GM23338 (cell line): ENCODE data around the gene PIP5K1C. TPM values are rescaled to one million over a fixed set of nuclear protein-coding genes. Genes with fewer than 3 reads are reported as not detected.
"Not testable (repeated sequence)": the region's sequence is repeated elsewhere in the genome, so short reads cannot be mapped to it uniquely, and the experiment has no call there.

Source experiments
- ATAC-seq: fragments of 200-7000 bp; cut with Tn5 transposase; 3 replicates; pipeline ENCODE4 v1.9.1; 2020
- DNase-seq: peaks from one replicate; pipeline ENCODE4 v3.0.0-alpha.2; 2015; ENCODE audit warnings: low spot score
- H2AFZ ChIP-seq: fragments of 200-600 bp; sonication (generic); 2 replicates; pipeline ENCODE4 v1.8.0; 2016; ENCODE audit warnings: antibody characterized with exemption, mild to moderate bottlenecking, moderate library complexity
- H3F3A ChIP-seq: fragments of 200-600 bp; sonication (generic); replicated peaks from 2 replicates; pipeline ENCODE4 v1.8.0; 2017; ENCODE audit warnings: antibody characterized with exemption, mixed run types, low read depth
- H3K27ac ChIP-seq: fragments of 200-600 bp; sonication (generic); 2 replicates; pipeline ENCODE4 v1.6.1; 2016; ENCODE audit warnings: low read depth
- H3K27me3 ChIP-seq: fragments of 200-600 bp; sonication (generic); 2 replicates; pipeline ENCODE4 v1.8.0; 2016; ENCODE audit warnings: mild to moderate bottlenecking, mixed run types, moderate library complexity; ENCODE audit not compliant: insufficient read depth
- H3K36me3 ChIP-seq: fragments of 200-600 bp; sonication (generic); 2 replicates; pipeline ENCODE4 v1.8.0; 2016; ENCODE audit warnings: mild to moderate bottlenecking; ENCODE audit not compliant: insufficient read depth
- H3K4me1 ChIP-seq: fragments of 200-600 bp; sonication (generic); 2 replicates; pipeline ENCODE4 v1.8.0; 2016; ENCODE audit warnings: mild to moderate bottlenecking, moderate library complexity; ENCODE audit not compliant: insufficient read depth
- H3K4me2 ChIP-seq: fragments of 200-600 bp; sonication (generic); 2 replicates; pipeline ENCODE4 v1.7.1; 2017; ENCODE audit warnings: mixed run types
- H3K4me3 ChIP-seq: fragments of 200-600 bp; sonication (generic); 2 replicates; pipeline ENCODE4 v1.6.1; 2016; ENCODE audit warnings: mixed run types
- H3K79me2 ChIP-seq: fragments of 200-600 bp; sonication (generic); replicated peaks from 2 replicates; pipeline ENCODE4 v1.8.0; 2017; ENCODE audit warnings: mild to moderate bottlenecking; ENCODE audit not compliant: insufficient read depth
- H3K9me2 ChIP-seq: fragments of 200-600 bp; sonication (generic); 2 replicates; pipeline ENCODE4 v1.8.0; 2017; ENCODE audit not compliant: insufficient read depth
- H4K20me1 ChIP-seq: fragments of 200-600 bp; sonication (generic); replicated peaks from 2 replicates; pipeline ENCODE4 v1.8.0; 2017; ENCODE audit warnings: mild to moderate bottlenecking; ENCODE audit not compliant: insufficient read depth
- H3K27ac Mint-ChIP-seq: 2 replicates; pipeline ENCODE4 v1.8.0; 2020; ENCODE audit warnings: inconsistent platforms, mild to moderate bottlenecking, moderate library complexity, mixed read lengths
- H3K27me3 Mint-ChIP-seq: 3 replicates; pipeline ENCODE4 v1.8.0; 2022; ENCODE audit warnings: low read depth, mild to moderate bottlenecking, moderate library complexity, mixed read lengths, inconsistent platforms; ENCODE audit not compliant: insufficient read depth, poor library complexity
- H3K36me3 Mint-ChIP-seq: 3 replicates; pipeline ENCODE4 v1.8.0; 2021; ENCODE audit warnings: low read depth, mild to moderate bottlenecking, inconsistent platforms, moderate library complexity, mixed read lengths
- H3K4me1 Mint-ChIP-seq: 3 replicates; pipeline ENCODE4 v1.8.0; 2020; ENCODE audit warnings: mild to moderate bottlenecking, inconsistent platforms, mixed read lengths
- H3K4me3 Mint-ChIP-seq: 3 replicates; pipeline ENCODE4 v1.8.0; 2021; ENCODE audit warnings: moderate library complexity, mild to moderate bottlenecking, inconsistent platforms, mixed read lengths
- H3K9me3 Mint-ChIP-seq: 3 replicates; pipeline ENCODE4 v1.8.0; 2020; ENCODE audit warnings: moderate library complexity, mild to moderate bottlenecking, inconsistent platforms, mixed read lengths
- CREB1 ChIP-seq: fragments of 250-450 bp; sonication (Bioruptor Pico); IDR thresholded peaks from 2 replicates; pipeline ENCODE4 v1.5.0; 2020; ENCODE audit warnings: low read depth, mild to moderate bottlenecking, moderate library complexity
- EZH2phosphoT487 ChIP-seq: fragments of 200-600 bp; sonication (generic); IDR thresholded peaks from one replicate; pipeline ENCODE4 v1.8.1; 2018; ENCODE audit warnings: antibody characterized with exemption; ENCODE audit not compliant: unreplicated experiment
- JUNB ChIP-seq: IDR thresholded peaks from one replicate; pipeline ENCODE4 v1.6.1; 2016; ENCODE audit warnings: antibody characterized with exemption; ENCODE audit not compliant: unreplicated experiment
- NANOG ChIP-seq: IDR thresholded peaks from 2 replicates; pipeline ENCODE4 v1.6.1; 2016; ENCODE audit warnings: antibody characterized with exemption, borderline replicate concordance
- POLR2AphosphoS5 ChIP-seq: IDR thresholded peaks from 2 replicates; pipeline ENCODE4 v1.6.1; 2016; ENCODE audit warnings: antibody characterized with exemption, low read depth
- ZNF114 ChIP-seq: fragments of 250-450 bp; sonication (Bioruptor Pico); IDR thresholded peaks from 2 replicates; pipeline ENCODE4 v1.5.0; 2020; ENCODE audit warnings: mild to moderate bottlenecking, moderate library complexity
- polyA plus RNA-seq: library from polyadenylated mRNA; unstranded; fragments of >200 nt; fragmentation: Nextera tagmentation; extraction: Ambion mirVana; gene quantifications from 2 replicates; pipeline ENCODE4 v1.2.1, GENCODE V29; 2016
- total RNA-seq: library from RNA; depleted of rRNA; stranded (reverse); fragments of >200 nt; shearing (Covaris generic); gene quantifications from 2 replicates; pipeline ENCODE4 v1.2.3, GENCODE V29; 2014
- TF ChIP-seq, protein P1 (sequence below), 2 experiments: fragments of 200-600 bp in 1 of 2; sonication (generic) in 1 of 2; conservative IDR thresholded peaks; 2 replicates each; pipeline versions ENCODE4 v1.5.1 to v1.6.1; 2016 to 2017; ENCODE audit warnings: antibody characterized with exemption in 2 of 2, low read depth in 2 of 2, mild to moderate bottlenecking in 2 of 2, moderate library complexity in 1 of 2

Gene PIP5K1C
- total and polyA plus RNA-seq, 2 experiments from 2014 or later, result 11.8 to 46.7 TPM

GRCh38 chr19:3632098-3632497, 68.2 kb downstream of the PIP5K1C start:
- H3K36me3 Mint-ChIP-seq, result no peaks in the 10 kb centered on the region
- Histone ChIP-seq H3K9me2 (no peaks in the 10 kb centered on the region), H3K27ac (no peak overlapping the region), H3F3A (peaks cover 5% of the 10 kb centered on the region; the same call in 1 of the 2 replicates), H3K4me1 (no peaks in the 10 kb centered on the region), H3K79me2 (no peaks in the 10 kb centered on the region), H3K27me3 (no peaks in the 10 kb centered on the region), H2AFZ (no peak overlapping the region), H4K20me1 (no peaks in the 10 kb centered on the region; the same call in 1 of the 2 replicates), H3K4me3 (no peak overlapping the region), H3K36me3 (no peaks in the 10 kb centered on the region), H3K4me2 (no peak overlapping the region)
- H3K27me3 Mint-ChIP-seq, result peaks cover 10% of the 10 kb centered on the region
- no peak overlapping the region for H3K4me3 Mint-ChIP-seq
- ATAC-seq, result no peak
- TF ChIP-seq ZNF114 (no peak), EZH2phosphoT487 (no peak), JUNB (no peak), POLR2AphosphoS5 (no peak), NANOG (no peak)
- TF ChIP-seq, protein P1, sequence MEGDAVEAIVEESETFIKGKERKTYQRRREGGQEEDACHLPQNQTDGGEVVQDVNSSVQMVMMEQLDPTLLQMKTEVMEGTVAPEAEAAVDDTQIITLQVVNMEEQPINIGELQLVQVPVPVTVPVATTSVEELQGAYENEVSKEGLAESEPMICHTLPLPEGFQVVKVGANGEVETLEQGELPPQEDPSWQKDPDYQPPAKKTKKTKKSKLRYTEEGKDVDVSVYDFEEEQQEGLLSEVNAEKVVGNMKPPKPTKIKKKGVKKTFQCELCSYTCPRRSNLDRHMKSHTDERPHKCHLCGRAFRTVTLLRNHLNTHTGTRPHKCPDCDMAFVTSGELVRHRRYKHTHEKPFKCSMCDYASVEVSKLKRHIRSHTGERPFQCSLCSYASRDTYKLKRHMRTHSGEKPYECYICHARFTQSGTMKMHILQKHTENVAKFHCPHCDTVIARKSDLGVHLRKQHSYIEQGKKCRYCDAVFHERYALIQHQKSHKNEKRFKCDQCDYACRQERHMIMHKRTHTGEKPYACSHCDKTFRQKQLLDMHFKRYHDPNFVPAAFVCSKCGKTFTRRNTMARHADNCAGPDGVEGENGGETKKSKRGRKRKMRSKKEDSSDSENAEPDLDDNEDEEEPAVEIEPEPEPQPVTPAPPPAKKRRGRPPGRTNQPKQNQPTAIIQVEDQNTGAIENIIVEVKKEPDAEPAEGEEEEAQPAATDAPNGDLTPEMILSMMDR (conservative IDR thresholded peaks at IDR 0.05; ENCODE audit: low read depth in 2 of 2), result no peak
- H3K9me3 Mint-ChIP-seq, result no peaks in the 10 kb centered on the region
- DNase-seq, result no peak
- no peaks in the 10 kb centered on the region for H3K4me1 Mint-ChIP-seq
- no peak overlapping the region for H3K27ac Mint-ChIP-seq

DNA sequence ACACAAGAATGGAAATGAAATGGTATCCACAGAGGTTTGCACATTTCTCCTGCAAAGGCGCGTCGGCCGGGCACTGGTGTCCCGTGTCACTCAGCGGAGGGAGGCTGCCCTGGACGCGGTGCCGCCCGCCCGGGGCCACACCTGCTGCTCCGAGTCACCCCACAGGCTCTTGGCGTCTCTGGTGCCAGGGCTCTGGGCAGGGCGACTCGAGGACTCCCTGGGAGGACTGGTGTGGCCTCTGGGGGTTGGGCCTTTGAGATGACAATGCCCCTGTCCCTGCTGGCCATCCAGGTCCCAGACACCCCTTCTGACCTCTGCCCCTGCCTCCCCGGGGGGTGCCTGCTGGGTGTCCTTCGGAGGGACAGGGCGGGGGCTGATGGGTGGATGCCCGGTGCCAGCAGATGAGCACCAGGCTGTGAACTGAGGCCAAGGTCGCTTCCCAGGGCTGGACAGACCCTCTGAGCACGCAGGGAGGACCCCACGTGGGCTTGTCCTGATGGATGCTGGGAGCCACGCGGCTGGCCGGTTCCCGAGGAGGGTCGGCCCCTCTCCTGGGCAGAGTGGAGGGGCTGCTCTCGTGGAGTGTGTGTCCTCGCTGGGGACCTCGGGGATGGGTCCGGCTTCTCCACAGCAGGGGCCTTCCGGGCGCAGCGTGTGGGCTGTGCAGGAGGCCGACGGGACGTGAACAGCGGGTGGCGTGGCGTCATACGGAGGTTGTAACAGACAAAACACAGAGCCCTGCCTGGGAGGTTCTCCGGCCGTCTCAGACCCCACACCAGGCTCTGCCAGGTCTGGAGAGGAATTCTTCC, 69.0 kb downstream of the PIP5K1C start:
- Histone ChIP-seq H3K27me3 (no peaks in the 10 kb centered on the region), H3K4me2 (no peak overlapping the region), H2AFZ (no peak overlapping the region), H3K9me2 (no peaks in the 10 kb centered on the region), H3K4me3 (no peak overlapping the region), H3K79me2 (peaks cover 2% of the 10 kb centered on the region), H3K27ac (no peak overlapping the region), H3K4me1 (no peaks in the 10 kb centered on the region), H3K36me3 (no peaks in the 10 kb centered on the region), H3F3A (peaks cover 5% of the 10 kb centered on the region; the same call in 1 of the 2 replicates), H4K20me1 (no peaks in the 10 kb centered on the region; the same call in 1 of the 2 replicates)
- ATAC-seq (no peak), DNase-seq (no peak)
- no peak for TF ChIP-seq CREB1 (CRISPR knock-in tag)
- Mint-ChIP-seq H3K27ac (no peak overlapping the region), H3K4me3 (no peak overlapping the region), H3K9me3 (no peaks in the 10 kb centered on the region), H3K36me3 (no peaks in the 10 kb centered on the region; the same call in 2 of the 3 replicates), H3K27me3 (peaks cover 13% of the 10 kb centered on the region), H3K4me1 (no peaks in the 10 kb centered on the region)

- peaks cover 20% of the 10 kb centered on the region for H3K27me3 Mint-ChIP-seq
- not testable (repeated sequence) for H3K36me3 Mint-ChIP-seq, H3K9me2 ChIP-seq, H3K27me3 ChIP-seq, H3K36me3 ChIP-seq, H3K4me2 ChIP-seq, H3F3A ChIP-seq, H3K9me3 Mint-ChIP-seq, H3K4me3 ChIP-seq, DNase-seq, H2AFZ ChIP-seq, H3K4me1 ChIP-seq, ATAC-seq, H3K27ac ChIP-seq, H3K27ac Mint-ChIP-seq, H3K4me3 Mint-ChIP-seq
- H3K4me1 Mint-ChIP-seq, result peaks cover 13% of the 10 kb centered on the region
- Histone ChIP-seq H4K20me1 (peaks cover 16% of the 10 kb centered on the region), H3K79me2 (peaks cover 23% of the 10 kb centered on the region)
Measured at GRCh38 chr19:3628766-3629165, 71.5 kb downstream of the PIP5K1C start.
